Ascending aorta (tissue), 2 donors: ENCODE data around the gene HMCES. TPM values are rescaled to one million over a fixed set of nuclear protein-coding genes. Genes with fewer than 3 reads are reported as not detected.

Source experiments
- DNase-seq, 2 donors: peaks; one replicate each; pipeline ENCODE4 v3.0.0-alpha.2; 2019; ENCODE audit warnings: low spot score in 2 of 2
- H3K27ac ChIP-seq, 2 donors: fragments of 200-600 bp; sonication (generic); one replicate each; pipeline ENCODE4 v1.5.1; 2016 to 2017; ENCODE audit warnings: mild to moderate bottlenecking in 1 of 2
- H3K27me3 ChIP-seq: fragments of 200-600 bp; sonication (generic); one replicate; pipeline ENCODE4 v1.5.1; 2017
- H3K36me3 ChIP-seq, 2 donors: fragments of 200-600 bp; sonication (generic); one replicate each; pipeline ENCODE4 v1.5.1; 2016
- H3K4me1 ChIP-seq, 2 donors: fragments of 200-600 bp; sonication (generic); one replicate each; pipeline ENCODE4 v1.5.1; 2016 to 2017; ENCODE audit warnings: mild to moderate bottlenecking in 1 of 2
- H3K4me3 ChIP-seq, 2 donors: fragments of 200-600 bp; sonication (generic); one replicate each; pipeline ENCODE4 v1.5.1; 2016 to 2017; ENCODE audit warnings: mild to moderate bottlenecking in 1 of 2
- H3K9me3 ChIP-seq, 2 donors: fragments of 200-600 bp; sonication (generic); one replicate each; pipeline ENCODE4 v1.5.1; 2016
- intact Hi-C: fragments of 100-400 bp; cut with DNase I; formaldehyde crosslinking; loops from one replicate; pipeline ENCODE4 v1.15.1; 2023
- total RNA-seq: library from RNA; depleted of rRNA; stranded (reverse); fragments of >200 nt; gene quantifications from one replicate; pipeline ENCODE4 v1.1.0, GENCODE V29; 2016
- TF ChIP-seq, protein P1 (sequence below), 3 experiments: fragments of 200-600 bp in 2 of 3; fragments of 450-650 bp in 1 of 3; sonication (generic) in 2 of 3; IDR thresholded peaks; one replicate each; pipeline ENCODE4 v1.5.1; 2016 to 2019; ENCODE audit warnings: antibody characterized with exemption in 3 of 3, mild to moderate bottlenecking in 1 of 3, moderate library complexity in 1 of 3

Gene HMCES, protein sequence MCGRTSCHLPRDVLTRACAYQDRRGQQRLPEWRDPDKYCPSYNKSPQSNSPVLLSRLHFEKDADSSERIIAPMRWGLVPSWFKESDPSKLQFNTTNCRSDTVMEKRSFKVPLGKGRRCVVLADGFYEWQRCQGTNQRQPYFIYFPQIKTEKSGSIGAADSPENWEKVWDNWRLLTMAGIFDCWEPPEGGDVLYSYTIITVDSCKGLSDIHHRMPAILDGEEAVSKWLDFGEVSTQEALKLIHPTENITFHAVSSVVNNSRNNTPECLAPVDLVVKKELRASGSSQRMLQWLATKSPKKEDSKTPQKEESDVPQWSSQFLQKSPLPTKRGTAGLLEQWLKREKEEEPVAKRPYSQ
- 11.2 TPM for total RNA-seq

DNA sequence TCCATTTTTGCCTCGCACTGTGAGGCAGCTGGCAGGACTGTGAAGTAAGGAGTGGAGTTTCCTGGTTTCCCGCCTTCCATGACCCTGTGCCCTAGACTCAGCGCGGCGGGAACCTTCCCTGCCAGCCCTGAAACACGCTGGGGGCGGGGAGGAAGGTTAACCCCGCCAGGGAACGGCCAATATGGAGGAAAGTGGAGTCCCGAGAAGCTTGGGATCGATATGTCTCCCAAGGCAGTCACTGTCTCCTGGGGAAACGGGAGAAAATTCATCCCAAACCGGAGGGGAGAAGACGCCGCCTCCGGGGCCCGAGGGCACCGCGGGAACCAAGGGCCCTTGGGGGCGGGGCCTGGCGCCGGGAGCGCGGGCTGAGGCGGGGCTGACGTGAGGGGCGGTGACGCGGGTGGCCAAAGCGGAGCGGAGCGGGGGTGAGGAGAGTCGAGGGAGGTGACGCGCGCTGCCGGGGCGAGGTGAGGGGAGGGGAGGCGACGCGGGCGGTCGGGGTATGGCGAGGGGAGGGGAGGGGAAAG, at the start of gene HMCES:
Gene HMCES, plus strand, starts transcription at position 432 of the 527 bp plus-strand sequence. CDS start 863 bp downstream, outside the sequence.
- Histone ChIP-seq H3K27ac (peak within 1 kb of the TSS; percentile 95 to 98), H3K9me3 (no peaks in the 10 kb centered on the region), H3K27me3 (no peaks in the 10 kb centered on the region), H3K36me3 (peaks cover 36 to 46% of the 10 kb centered on the region in 2 donors), H3K4me3 (peak within 1 kb of the TSS; percentile 60 to 93), H3K4me1 (peaks cover 0 to 14% of the 10 kb centered on the region in 2 donors)
- DNase-seq: peak; percentile 61 to 94
- intact Hi-C loops: loop anchor here (1.0 kb wide), 2 partner anchors 27 to 29 kb away; partner anchors contain the start of gene COPG1
- TF ChIP-seq, protein P1, sequence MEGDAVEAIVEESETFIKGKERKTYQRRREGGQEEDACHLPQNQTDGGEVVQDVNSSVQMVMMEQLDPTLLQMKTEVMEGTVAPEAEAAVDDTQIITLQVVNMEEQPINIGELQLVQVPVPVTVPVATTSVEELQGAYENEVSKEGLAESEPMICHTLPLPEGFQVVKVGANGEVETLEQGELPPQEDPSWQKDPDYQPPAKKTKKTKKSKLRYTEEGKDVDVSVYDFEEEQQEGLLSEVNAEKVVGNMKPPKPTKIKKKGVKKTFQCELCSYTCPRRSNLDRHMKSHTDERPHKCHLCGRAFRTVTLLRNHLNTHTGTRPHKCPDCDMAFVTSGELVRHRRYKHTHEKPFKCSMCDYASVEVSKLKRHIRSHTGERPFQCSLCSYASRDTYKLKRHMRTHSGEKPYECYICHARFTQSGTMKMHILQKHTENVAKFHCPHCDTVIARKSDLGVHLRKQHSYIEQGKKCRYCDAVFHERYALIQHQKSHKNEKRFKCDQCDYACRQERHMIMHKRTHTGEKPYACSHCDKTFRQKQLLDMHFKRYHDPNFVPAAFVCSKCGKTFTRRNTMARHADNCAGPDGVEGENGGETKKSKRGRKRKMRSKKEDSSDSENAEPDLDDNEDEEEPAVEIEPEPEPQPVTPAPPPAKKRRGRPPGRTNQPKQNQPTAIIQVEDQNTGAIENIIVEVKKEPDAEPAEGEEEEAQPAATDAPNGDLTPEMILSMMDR (IDR thresholded peaks at IDR 0.05): peak in 1 of 3 experiments; percentile 22

DNA sequence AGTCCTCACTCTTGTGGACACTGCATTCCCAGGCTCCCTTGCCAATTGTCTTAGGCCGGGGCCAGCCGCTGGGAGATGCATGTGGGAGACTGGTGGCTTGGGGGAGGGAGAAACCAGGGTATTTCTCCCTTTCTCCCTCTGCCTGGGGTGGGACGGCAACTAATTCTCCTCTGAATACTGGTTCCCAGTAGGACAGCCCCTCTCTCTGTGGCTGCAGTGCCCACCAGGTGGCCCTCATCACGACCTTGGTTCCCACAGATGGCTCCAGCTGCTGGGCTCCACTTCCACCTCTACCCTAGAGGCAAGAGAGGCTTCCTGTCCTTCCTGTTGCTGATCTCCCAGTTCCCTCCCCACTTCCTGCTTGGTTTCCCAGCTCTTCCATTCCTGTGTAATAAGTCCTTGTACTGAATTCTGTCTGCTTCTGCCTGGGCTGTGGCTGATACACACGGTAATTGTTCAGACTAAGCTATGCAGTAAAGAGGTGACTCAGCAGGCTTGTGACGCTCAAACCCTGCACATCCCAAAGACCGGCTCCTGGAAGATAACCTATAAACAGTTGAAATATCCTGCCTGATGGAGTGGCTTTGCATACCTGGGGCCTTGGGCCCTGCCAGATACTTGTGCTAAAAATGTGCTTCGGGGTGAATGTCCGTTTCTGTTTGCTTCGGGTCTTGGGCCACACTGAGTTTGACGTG, 49.6 kb upstream of the HMCES start:
- no peak overlapping the region for H3K4me3 ChIP-seq

DNA sequence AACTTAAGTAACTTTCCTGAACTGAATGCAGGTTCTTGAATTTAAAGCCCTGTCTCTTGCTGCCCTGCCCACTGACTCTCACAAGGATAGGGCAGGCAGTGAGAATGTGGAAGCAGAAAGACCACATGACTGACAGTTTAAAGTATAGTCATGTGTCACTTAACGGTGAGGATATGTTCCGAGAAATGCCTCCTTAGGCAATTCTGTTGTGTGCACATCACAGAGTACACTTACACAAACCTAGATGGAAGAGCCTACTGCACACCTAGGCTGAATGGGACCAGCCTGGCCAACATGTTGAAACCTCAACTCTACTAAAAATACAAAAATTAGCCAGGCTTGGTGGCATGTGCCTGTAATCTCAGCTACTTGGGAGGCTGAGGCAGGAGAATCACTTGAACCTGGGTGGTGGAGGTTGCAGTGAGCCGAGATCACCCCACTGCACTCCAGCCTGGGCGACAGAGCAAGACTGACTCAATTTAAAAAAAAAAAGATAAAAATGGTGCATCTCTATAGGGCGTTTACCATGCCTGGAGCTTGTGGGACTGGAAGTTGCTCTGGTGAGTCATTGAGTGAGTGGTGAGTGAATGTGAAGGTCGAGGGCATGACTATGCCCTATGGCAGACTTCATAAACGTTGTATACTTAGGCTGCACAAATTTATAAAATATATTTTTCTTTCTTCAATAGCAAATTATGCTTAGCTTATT, 48.2 kb upstream of the HMCES start:
- Histone ChIP-seq H3K4me3 (no peak overlapping the region), H3K27me3 (no peaks in the 10 kb centered on the region), H3K4me1 (peaks cover 0 to 3% of the 10 kb centered on the region in 2 donors), H3K27ac (peak overlapping the region in 1 of 2 donors; percentile 50), H3K9me3 (no peaks in the 10 kb centered on the region), H3K36me3 (no peaks in the 10 kb centered on the region)
- no peak for DNase-seq
- intact Hi-C loops: no loop called here
- TF ChIP-seq, protein P1 (IDR thresholded peaks at IDR 0.05): no peak

More for the DNA sequence above, 49.6 kb upstream of the HMCES start:
- no peak for DNase-seq
- H3K9me3 ChIP-seq: no peaks in the 10 kb centered on the region
- no peaks in the 10 kb centered on the region for H3K36me3 ChIP-seq
- peak overlapping the region; percentile 4 to 37 for H3K27ac ChIP-seq
- H3K4me1 ChIP-seq: peaks cover 3 to 10% of the 10 kb centered on the region in 2 donors
- H3K27me3 ChIP-seq: no peaks in the 10 kb centered on the region
- TF ChIP-seq, protein P1 (IDR thresholded peaks at IDR 0.05): no peak
- intact Hi-C loops: loop anchor here (5.0 kb wide), 1 partner anchor 47 kb away; the partner anchor contains the start of gene CNBP

DNA sequence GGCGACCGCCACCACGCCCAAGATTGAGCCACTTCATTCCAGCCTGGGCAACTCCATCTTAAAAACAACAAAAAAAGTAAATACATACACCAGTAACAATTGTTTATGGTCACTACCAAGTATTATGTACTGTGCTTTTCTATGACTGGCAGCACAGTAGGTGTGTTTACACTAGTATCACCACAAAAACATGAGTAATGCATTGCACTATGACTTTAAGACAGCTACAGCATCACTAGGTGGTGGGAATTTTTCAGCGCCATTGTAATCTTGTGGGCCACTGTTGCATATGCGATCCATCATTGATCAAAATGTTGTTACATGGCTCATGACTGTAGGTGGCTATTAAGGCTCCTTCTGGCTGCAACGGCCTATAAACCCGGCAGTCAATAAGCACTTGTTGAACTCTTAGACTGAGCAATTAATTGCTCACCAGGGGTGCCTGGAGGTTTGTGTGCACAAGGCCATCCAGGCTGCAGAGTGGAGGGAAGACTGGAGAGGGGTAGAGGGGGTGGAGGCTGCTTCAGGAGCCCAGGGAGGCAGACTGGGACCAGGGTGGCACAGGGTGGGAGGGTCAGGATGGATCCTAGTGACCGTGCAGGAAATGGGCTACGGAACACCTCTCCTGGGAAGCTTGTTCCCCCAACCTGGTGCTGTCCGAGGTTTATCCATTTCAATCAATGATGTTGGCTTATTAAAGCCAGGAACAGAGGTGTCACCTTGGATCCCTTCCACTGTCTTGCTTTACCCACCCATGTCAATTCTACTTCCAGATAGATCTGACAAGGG, 47.1 kb upstream of the HMCES start:
- no peak for DNase-seq
- intact Hi-C loops: no loop called here
- TF ChIP-seq, protein P1 (IDR thresholded peaks at IDR 0.05): no peak
- Histone ChIP-seq H3K4me3 (no peak overlapping the region), H3K27ac (no peak overlapping the region), H3K4me1 (no peaks in the 10 kb centered on the region), H3K27me3 (no peaks in the 10 kb centered on the region), H3K36me3 (no peaks in the 10 kb centered on the region), H3K9me3 (no peaks in the 10 kb centered on the region)

DNA sequence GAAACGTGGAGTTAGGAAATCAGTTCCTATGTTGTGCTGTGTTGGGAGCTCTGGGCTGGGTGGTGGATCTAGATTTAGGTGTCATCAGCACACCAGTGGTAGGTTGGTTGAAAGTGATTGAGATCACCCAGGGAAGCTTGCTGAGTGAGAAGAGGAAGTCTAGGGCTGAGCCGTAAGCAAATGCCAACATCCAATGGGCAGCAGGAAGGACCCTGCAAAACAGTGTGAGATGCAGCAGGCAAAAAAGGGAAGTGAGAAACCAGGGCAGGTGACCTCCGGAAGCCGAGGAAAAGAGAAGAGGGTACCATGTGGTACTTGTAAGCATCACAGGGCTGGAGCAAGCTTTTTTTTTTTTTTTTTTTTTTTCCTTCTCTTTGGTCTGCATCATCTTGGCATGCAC, 45.1 kb upstream of the HMCES start:
- intact Hi-C loops: no loop called here
- Histone ChIP-seq H3K27ac (no peak overlapping the region), H3K36me3 (no peaks in the 10 kb centered on the region), H3K27me3 (no peaks in the 10 kb centered on the region), H3K9me3 (no peaks in the 10 kb centered on the region), H3K4me1 (no peaks in the 10 kb centered on the region), H3K4me3 (no peak overlapping the region)
- TF ChIP-seq, protein P1 (IDR thresholded peaks at IDR 0.05): no peak
- DNase-seq: peak; percentile 54 to 76
